ENCODE data around the gene OVCA2. TPM values are rescaled to one million over a fixed set of nuclear protein-coding genes. Genes with fewer than 3 reads are reported as not detected.

The OVCA2 gene
- total RNA-seq, 1 experiment from 2014 or later: 35.4 TPM

DNA sequence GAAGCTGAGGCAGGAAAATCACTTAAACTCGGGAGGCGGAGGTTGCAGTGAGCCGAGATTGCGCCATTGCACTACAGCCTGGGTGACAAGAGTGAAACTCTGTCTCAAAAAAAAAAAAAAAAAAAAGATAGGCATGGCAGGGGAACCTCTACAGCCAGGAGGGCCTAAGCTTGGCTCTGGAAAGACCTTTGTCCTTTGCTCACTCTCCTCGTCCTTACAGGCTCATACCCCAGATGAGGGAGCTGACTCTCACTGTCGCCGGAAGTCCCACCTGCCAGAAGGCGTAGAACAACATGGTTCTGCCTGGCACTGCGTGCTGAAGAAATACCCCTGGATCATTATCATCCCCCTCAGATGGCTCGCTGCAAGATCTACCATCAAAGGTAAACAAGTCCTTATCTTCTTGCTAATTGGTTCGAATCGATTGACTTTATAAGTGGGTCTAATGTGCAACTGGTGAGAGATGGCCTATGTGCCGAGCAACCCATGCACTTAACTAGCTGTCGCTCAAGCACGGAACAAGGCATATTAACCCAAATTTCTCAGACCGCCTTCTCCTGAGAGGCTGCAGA is 46.4 kb upstream of the OVCA2 start:
- ChIA-PET CTCF (no interaction called here), POLR2A (ENCODE audit: unreplicated experiment) (interaction anchor here (0.7 kb wide), 1 partner anchor 16 kb away, joined by 12 read pairs; no protein-coding TSS in a partner anchor)
- Histone ChIP-seq H3K4me2 (no peak overlapping the region), H3K27me3 (ENCODE audit: insufficient read depth, low read depth) (no peaks in the 10 kb centered on the region), H3F3A (ENCODE audit: insufficient read depth, low read depth) (peaks cover 18% of the 10 kb centered on the region; the same call in 1 of the 2 replicates), H3K4me3 (no peak overlapping the region), H3K4me1 (replicated peaks; ENCODE audit: insufficient read depth) (peaks cover 9% of the 10 kb centered on the region), H3K79me2 (ENCODE audit: low read depth) (no peaks in the 10 kb centered on the region), H3K9me2 (ENCODE audit: insufficient read depth) (no peaks in the 10 kb centered on the region), H3K9me3 (ENCODE audit: insufficient read depth, low read depth) (no peaks in the 10 kb centered on the region), H3K27ac (no peak overlapping the region), H4K20me1 (ENCODE audit: insufficient read depth) (no peaks in the 10 kb centered on the region), H2AFZ (no peak overlapping the region), H3K36me3 (ENCODE audit: low read depth) (no peaks in the 10 kb centered on the region)
- intact Hi-C loops (cut with micrococcal nuclease; ENCODE audit: unreplicated experiment): no loop called here
- no peak for DNase-seq
- no peak for TF ChIP-seq EZH2 (IDR thresholded peaks at IDR 0.05; ENCODE audit: low read depth)
- TF ChIP-seq, protein P1, sequence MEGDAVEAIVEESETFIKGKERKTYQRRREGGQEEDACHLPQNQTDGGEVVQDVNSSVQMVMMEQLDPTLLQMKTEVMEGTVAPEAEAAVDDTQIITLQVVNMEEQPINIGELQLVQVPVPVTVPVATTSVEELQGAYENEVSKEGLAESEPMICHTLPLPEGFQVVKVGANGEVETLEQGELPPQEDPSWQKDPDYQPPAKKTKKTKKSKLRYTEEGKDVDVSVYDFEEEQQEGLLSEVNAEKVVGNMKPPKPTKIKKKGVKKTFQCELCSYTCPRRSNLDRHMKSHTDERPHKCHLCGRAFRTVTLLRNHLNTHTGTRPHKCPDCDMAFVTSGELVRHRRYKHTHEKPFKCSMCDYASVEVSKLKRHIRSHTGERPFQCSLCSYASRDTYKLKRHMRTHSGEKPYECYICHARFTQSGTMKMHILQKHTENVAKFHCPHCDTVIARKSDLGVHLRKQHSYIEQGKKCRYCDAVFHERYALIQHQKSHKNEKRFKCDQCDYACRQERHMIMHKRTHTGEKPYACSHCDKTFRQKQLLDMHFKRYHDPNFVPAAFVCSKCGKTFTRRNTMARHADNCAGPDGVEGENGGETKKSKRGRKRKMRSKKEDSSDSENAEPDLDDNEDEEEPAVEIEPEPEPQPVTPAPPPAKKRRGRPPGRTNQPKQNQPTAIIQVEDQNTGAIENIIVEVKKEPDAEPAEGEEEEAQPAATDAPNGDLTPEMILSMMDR (conservative IDR thresholded peaks at IDR 0.05): no peak
- BruUV-seq (replicated peaks): no TSS peak

DNA sequence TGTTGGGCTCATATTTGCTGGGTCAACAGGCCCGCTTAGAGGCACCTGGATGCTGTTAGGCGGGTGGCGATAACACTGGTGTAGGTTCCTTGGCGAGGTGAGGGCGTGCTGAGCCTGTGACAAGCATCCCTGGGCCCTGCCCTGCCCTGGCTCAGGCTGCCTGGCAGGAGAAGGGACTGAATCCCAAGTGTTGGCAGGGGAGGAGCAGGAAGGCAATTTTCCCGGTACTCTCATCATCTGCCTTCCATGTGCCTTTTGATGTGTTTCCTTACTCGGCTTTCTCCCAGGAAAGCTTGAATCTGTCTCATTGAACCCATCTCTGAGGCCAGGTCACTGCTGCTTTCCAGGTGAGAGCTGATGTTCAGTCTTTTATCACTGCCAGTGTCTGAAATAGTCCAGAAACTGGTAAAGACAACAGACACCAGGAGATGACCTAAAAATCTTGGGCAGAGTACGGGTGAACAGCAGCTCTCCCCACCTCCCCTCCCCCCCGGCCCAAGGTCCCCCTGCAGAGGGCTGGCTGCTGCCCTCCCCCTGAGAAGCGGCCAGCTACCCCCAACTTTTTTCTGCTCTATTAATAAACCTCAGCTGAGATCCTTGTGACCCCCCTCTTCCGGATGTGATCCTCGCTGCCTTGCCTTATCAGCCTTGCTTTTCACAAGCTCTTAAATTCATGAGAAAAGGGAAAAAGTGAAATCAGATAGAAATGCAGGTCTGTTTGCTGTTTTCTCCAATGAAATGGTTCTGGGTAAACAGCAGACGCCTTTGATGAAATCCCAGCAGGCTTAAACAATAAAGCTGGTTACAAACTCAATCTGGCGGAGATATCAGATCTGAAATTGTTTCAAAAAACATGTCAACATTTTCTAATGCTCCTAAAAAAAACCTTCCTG is 45.7 kb upstream of the OVCA2 start:
- H3K4me1 ChIP-seq (replicated peaks; ENCODE audit: insufficient read depth): peaks cover 9% of the 10 kb centered on the region
- H3K27me3 ChIP-seq (ENCODE audit: insufficient read depth, low read depth): no peaks in the 10 kb centered on the region
- intact Hi-C loops (cut with micrococcal nuclease; ENCODE audit: unreplicated experiment): no loop called here
- no peak for TF ChIP-seq EZH2 (IDR thresholded peaks at IDR 0.05; ENCODE audit: low read depth)
- TF ChIP-seq, protein P1 (conservative IDR thresholded peaks at IDR 0.05): no peak
- POLR2A ChIA-PET (ENCODE audit: unreplicated experiment): interaction anchor here (0.7 kb wide), 1 partner anchor 15 kb away, joined by 12 read pairs; no protein-coding TSS in a partner anchor
- no peaks in the 10 kb centered on the region for H3K9me2 ChIP-seq (ENCODE audit: insufficient read depth)
- H3K9me3 ChIP-seq (ENCODE audit: insufficient read depth, low read depth): no peaks in the 10 kb centered on the region
- DNase-seq: no peak
- no peak overlapping the region for H3K4me2 ChIP-seq
- H4K20me1 ChIP-seq (ENCODE audit: insufficient read depth): no peaks in the 10 kb centered on the region
- no peaks in the 10 kb centered on the region for H3K36me3 ChIP-seq (ENCODE audit: low read depth)
- no peak overlapping the region for H3K4me3 ChIP-seq
- no peak overlapping the region for H2AFZ ChIP-seq
- H3F3A ChIP-seq (ENCODE audit: insufficient read depth, low read depth): peaks cover 18% of the 10 kb centered on the region; the same call in 1 of the 2 replicates
- no peaks in the 10 kb centered on the region for H3K79me2 ChIP-seq (ENCODE audit: low read depth)
- CTCF ChIA-PET: interaction anchor here (0.6 kb wide), 2 partner anchors 32 to 216 kb away, joined by 3 to 4 read pairs; no protein-coding TSS in a partner anchor
- H3K27ac ChIP-seq: no peak overlapping the region
- no TSS peak for BruUV-seq (replicated peaks)

DNA sequence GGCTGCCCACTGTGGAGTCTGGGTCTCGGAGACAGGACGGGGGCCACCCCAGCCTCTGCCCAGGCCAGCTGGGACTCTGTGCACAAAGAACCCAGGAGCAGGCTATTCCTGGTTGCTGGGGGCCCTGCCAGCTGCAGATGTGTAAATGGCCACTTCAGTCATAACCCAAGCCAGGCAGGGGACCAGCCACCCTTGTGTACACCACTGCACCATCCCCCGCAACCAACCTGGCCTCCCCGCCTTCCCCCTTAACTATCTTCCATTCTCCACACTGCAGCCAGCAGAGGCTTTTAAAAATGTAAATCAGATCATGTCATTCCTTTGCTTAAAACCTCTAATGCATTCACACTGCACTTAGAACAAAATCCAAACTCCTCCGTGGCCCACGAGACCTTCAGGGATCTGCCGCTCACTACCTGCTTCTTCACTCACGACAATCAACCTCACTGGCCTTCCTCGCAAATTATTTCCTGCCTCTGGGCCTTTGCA is 45.0 kb upstream of the OVCA2 start:
- no peak overlapping the region for H3K27ac ChIP-seq

More for the DNA sequence above, 45.0 kb upstream of the OVCA2 start:
- no peak for TF ChIP-seq EZH2 (IDR thresholded peaks at IDR 0.05; ENCODE audit: low read depth)
- TF ChIP-seq, protein P1 (conservative IDR thresholded peaks at IDR 0.05): no peak
- BruUV-seq (replicated peaks): no TSS peak
- Histone ChIP-seq H3K4me1 (replicated peaks; ENCODE audit: insufficient read depth) (peaks cover 9% of the 10 kb centered on the region), H3K79me2 (ENCODE audit: low read depth) (no peaks in the 10 kb centered on the region), H3K4me3 (no peak overlapping the region), H2AFZ (no peak overlapping the region), H3K9me2 (ENCODE audit: insufficient read depth) (no peaks in the 10 kb centered on the region), H3K9me3 (ENCODE audit: insufficient read depth, low read depth) (no peaks in the 10 kb centered on the region), H3K4me2 (no peak overlapping the region), H3F3A (ENCODE audit: insufficient read depth, low read depth) (peaks cover 18% of the 10 kb centered on the region; the same call in 1 of the 2 replicates), H3K36me3 (ENCODE audit: low read depth) (no peaks in the 10 kb centered on the region), H4K20me1 (ENCODE audit: insufficient read depth) (no peaks in the 10 kb centered on the region), H3K27me3 (ENCODE audit: insufficient read depth, low read depth) (no peaks in the 10 kb centered on the region)
- ChIA-PET POLR2A (ENCODE audit: unreplicated experiment) (no interaction called here), CTCF (interaction anchor here (0.6 kb wide), 2 partner anchors 31 to 215 kb away, joined by 3 to 4 read pairs; no protein-coding TSS in a partner anchor)
- DNase-seq: no peak
- intact Hi-C loops (cut with micrococcal nuclease; ENCODE audit: unreplicated experiment): no loop called here

Measured in PC-9 (cell line).